HCT116 (cell line): ENCODE measurements around the gene FCRL6. TPM values are rescaled to one million over a fixed set of nuclear protein-coding genes. Genes with fewer than 3 reads are reported as not detected.

Experiments used
- ATAC-seq: fragments of 200-7000 bp; cut with Tn5 transposase; 2 replicates; pipeline ENCODE4 v1.9.1; 2020; ENCODE audit warnings: mild to moderate bottlenecking, moderate library complexity
- BruUV-seq: library from RNA; stranded (reverse); fragments of 400-500 nt; replicated peaks from 2 replicates; lab custom pipeline; 2021; lab: Mats Ljungman, UMichigan
- CTCF ChIA-PET: fragments of 300-600 bp; sonication (Branson Sonifier 250); formaldehyde crosslinking; loops from one replicate; lab custom pipeline; 2021; ENCODE audit warnings: antibody characterized with exemption; lab: Charles Lee
- POLR2A ChIA-PET: fragments of 300-600, 350-600 bp; sonication (Branson Sonifier 250); formaldehyde crosslinking; loops from one replicate; lab custom pipeline; 2021; ENCODE audit warnings: antibody characterized with exemption; lab: Charles Lee
- RAD21 ChIA-PET, 2 experiments: fragments of 300-600 bp; sonication (Branson Sonifier 250); formaldehyde crosslinking; loops; one replicate each; lab custom pipeline; 2023; ENCODE audit warnings: low total read pairs in 2 of 2; ENCODE audit not compliant: uncharacterized antibody in 2 of 2, unreplicated experiment in 2 of 2, low non-redundant PET in 1 of 2; lab: Charles Lee
- DNase-seq: peaks from one replicate; pipeline ENCODE4 v3.0.0-alpha.2; 2010; ENCODE audit warnings: low read depth, low spot score
- H2AFZ ChIP-seq: fragments of 200-600 bp; shearing (Covaris generic), sonication (generic); 2 replicates; pipeline ENCODE4 v1.6.1; 2017; ENCODE audit warnings: low read depth, mixed run types, mixed read lengths, antibody characterized with exemption, low read length; ENCODE audit not compliant: poor library complexity, severe bottlenecking
- H3K27ac ChIP-seq: 2 replicates; pipeline ENCODE4 v1.5.1; 2012; ENCODE audit warnings: low read depth, low read length
- H3K27me3 ChIP-seq: fragments of 200-600 bp; sonication (generic); 2 replicates; pipeline ENCODE4 v1.6.1; 2016; ENCODE audit warnings: mixed run types, low read length, mixed read lengths; ENCODE audit not compliant: insufficient read depth
- H3K36me3 ChIP-seq, 2 experiments: fragments of 200-500 bp in 1 of 2; fragments of 200-600 bp in 1 of 2; sonication (Bioruptor generic) in 1 of 2; sonication (generic) in 1 of 2; 2 replicates each; pipeline versions ENCODE4 v1.5.1 to v1.6.1; 2014 to 2016; ENCODE audit warnings: low read length in 2 of 2, inconsistent platforms in 1 of 2, mixed read lengths in 1 of 2, mixed run types in 1 of 2; ENCODE audit not compliant: insufficient read depth in 2 of 2, control insufficient read depth in 1 of 2
- H3K4me1 ChIP-seq, 2 experiments: fragments of 200-600 bp in 1 of 2; sonication (generic) in 1 of 2; 2 replicates each; pipeline versions ENCODE4 v1.5.1 to v1.6.1; 2012 to 2017; ENCODE audit warnings: low read length in 2 of 2, inconsistent platforms in 1 of 2, mild to moderate bottlenecking in 1 of 2, mixed read lengths in 1 of 2, mixed run types in 1 of 2, moderate library complexity in 1 of 2; ENCODE audit not compliant: insufficient read depth in 2 of 2, control insufficient read depth in 1 of 2
- H3K4me2 ChIP-seq: fragments of 200-600 bp; sonication (generic); 2 replicates; pipeline ENCODE4 v1.6.1; 2017; ENCODE audit warnings: mixed run types, low read length, mixed read lengths
- H3K4me3 ChIP-seq, 2 experiments: fragments of 200-600 bp in 1 of 2; sonication (generic) in 1 of 2; replicated peaks in 1 of 2; 2 replicates each; pipeline ENCODE4 v1.5.1; 2011 to 2016; ENCODE audit warnings: low read length in 2 of 2, control low read depth in 1 of 2, low read depth in 1 of 2, mild to moderate bottlenecking in 1 of 2, mixed read lengths in 1 of 2, mixed run types in 1 of 2
- H3K79me2 ChIP-seq: fragments of 200-600 bp; sonication (generic); 2 replicates; pipeline ENCODE4 v1.6.1; 2017; ENCODE audit warnings: mild to moderate bottlenecking, mixed run types, low read length, moderate library complexity, mixed read lengths; ENCODE audit not compliant: insufficient read depth
- H3K9ac ChIP-seq: fragments of 200-600 bp; sonication (generic); 2 replicates; pipeline ENCODE4 v1.6.1; 2016; ENCODE audit warnings: low read length, mixed read lengths
- H3K9me2 ChIP-seq: fragments of 200-600 bp; sonication (generic), shearing (Covaris generic); 2 replicates; pipeline ENCODE4 v1.6.1; 2017; ENCODE audit warnings: mixed run types, mild to moderate bottlenecking, moderate library complexity; ENCODE audit not compliant: insufficient read depth
- H3K9me3 ChIP-seq, 2 experiments: fragments of 200-500 bp in 1 of 2; fragments of 200-600 bp in 1 of 2; sonication (Bioruptor generic) in 1 of 2; sonication (generic) in 1 of 2; 2 replicates each; pipeline ENCODE4 v1.6.1; 2014 to 2017; ENCODE audit warnings: low read length in 2 of 2, mixed read lengths in 2 of 2, inconsistent platforms in 1 of 2, low read depth in 1 of 2, mild to moderate bottlenecking in 1 of 2, mixed run types in 1 of 2, moderate library complexity in 1 of 2; ENCODE audit not compliant: control insufficient read depth in 1 of 2, insufficient read depth in 1 of 2
- H4K20me1 ChIP-seq: fragments of 200-600 bp; sonication (generic), shearing (Covaris generic); 2 replicates; pipeline ENCODE4 v1.6.1; 2017; ENCODE audit warnings: mixed run types, mild to moderate bottlenecking, moderate library complexity; ENCODE audit not compliant: insufficient read depth
- CBX3 ChIP-seq: IDR thresholded peaks from 2 replicates; pipeline ENCODE4 v1.6.1; 2012; ENCODE audit warnings: low read depth
- CEBPB ChIP-seq: IDR thresholded peaks from 2 replicates; pipeline ENCODE4 v1.6.1; 2012; ENCODE audit warnings: low read depth
- FOSL1 ChIP-seq: IDR thresholded peaks from 2 replicates; pipeline ENCODE4 v1.6.1; 2012; ENCODE audit warnings: low read depth
- RAD21 ChIP-seq: IDR thresholded peaks from 2 replicates; pipeline ENCODE4 v1.6.1; 2012; ENCODE audit warnings: low read depth, mild to moderate bottlenecking
- SRF ChIP-seq: IDR thresholded peaks from 2 replicates; pipeline ENCODE4 v1.6.1; 2012; ENCODE audit warnings: low read depth
- TCF7L2 ChIP-seq: IDR thresholded peaks from 2 replicates; pipeline ENCODE4 v1.7.0; 2011; ENCODE audit warnings: borderline replicate concordance, inconsistent platforms; ENCODE audit not compliant: insufficient read depth, insufficient read length; ENCODE audit errors: extremely low read depth
- YY1 ChIP-seq: IDR thresholded peaks from 2 replicates; pipeline ENCODE4 v1.6.1; 2011; ENCODE audit warnings: low read length, low read depth, moderate library complexity, mild to moderate bottlenecking; ENCODE audit not compliant: insufficient replicate concordance; ENCODE audit errors: extremely low read depth
- ZBTB33 ChIP-seq: IDR thresholded peaks from 2 replicates; pipeline ENCODE4 v1.6.1; 2011; ENCODE audit warnings: mild to moderate bottlenecking, low read length, moderate library complexity; ENCODE audit not compliant: insufficient replicate concordance; ENCODE audit errors: extremely low read depth
- ZFX ChIP-seq: fragments of 450-650 bp; IDR thresholded peaks from 2 replicates; pipeline ENCODE4 v1.6.1; 2017
- ZNF274 ChIP-seq: fragments of 200-500 bp; sonication (Bioruptor generic); IDR thresholded peaks from 2 replicates; pipeline ENCODE4 v1.6.1; 2014; ENCODE audit warnings: mild to moderate bottlenecking, low read depth, low read length, inconsistent platforms
- intact Hi-C: fragments of 100-400 bp; cut with micrococcal nuclease; formaldehyde crosslinking; loops from 2 replicates; pipeline ENCODE4 v1.10.0; 2022
- total RNA-seq: library from RNA; stranded (reverse); gene quantifications from one replicate; pipeline ENCODE4 v1.2.1, GENCODE V29; 2021; ENCODE audit not compliant: unreplicated experiment
- TF ChIP-seq, protein P1 (sequence below): IDR thresholded peaks from 2 replicates; pipeline ENCODE4 v1.6.1; 2012

FCRL6 gene
- total RNA-seq, 1 experiment from 2014 or later, result not detected

GRCh38 chr1:159800177-159800930, 1.8 kb upstream of the FCRL6 start:
- Histone ChIP-seq H3K27ac (no peak overlapping the region), H3K4me3 (no peak overlapping the region), H3K4me1 (no peaks in the 10 kb centered on the region), H3K27me3 (peaks cover 16% of the 10 kb centered on the region), H3K9me3 (no peaks in the 10 kb centered on the region), H3K9ac (no peak overlapping the region), H3K36me3 (no peaks in the 10 kb centered on the region), H3K79me2 (no peaks in the 10 kb centered on the region), H4K20me1 (no peaks in the 10 kb centered on the region), H2AFZ (no peak overlapping the region)
- ChIA-PET CTCF (interaction anchor here (1.8 to 9.3 kb wide), 6 partner anchors 10 to 206 kb away, joined by 10 to 229 read pairs (median 26); partner anchors contain the start of genes DUSP23 and SLAMF8), RAD21 (interaction anchor here in 1 of 2 experiments (3.0 kb wide), 1 partner anchor 91 kb away, joined by 38 read pairs; no protein-coding TSS in a partner anchor)
- no peak for ATAC-seq
- BruUV-seq, result no TSS peak
- intact Hi-C loops, result no loop called here
- TF ChIP-seq CEBPB (no peak), ZBTB33 (no peak), TCF7L2 (no peak), SRF (no peak), FOSL1 (no peak), ZNF274 (no peak), CBX3 (no peak), ZFX (no peak), YY1 (no peak), RAD21 (no peak)
- TF ChIP-seq, protein P1, sequence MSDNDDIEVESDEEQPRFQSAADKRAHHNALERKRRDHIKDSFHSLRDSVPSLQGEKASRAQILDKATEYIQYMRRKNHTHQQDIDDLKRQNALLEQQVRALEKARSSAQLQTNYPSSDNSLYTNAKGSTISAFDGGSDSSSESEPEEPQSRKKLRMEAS, result no peak
- TF ChIP-seq, all 23 proteins: peak for 0
- POLR2A ChIA-PET, result no interaction called here
- H3K9me2 ChIP-seq, result no peaks in the 10 kb centered on the region
- no peak for DNase-seq
- no peak overlapping the region for H3K4me2 ChIP-seq
